HG03521 (cell line): ENCODE data around the gene LIN9.
"Not testable (repeated sequence)": the region's sequence is repeated elsewhere in the genome, so short reads cannot be mapped to it uniquely, and the experiment has no call there.

Experiments used
- ATAC-seq: cut with Tn5 transposase; IDR thresholded peaks from one replicate; pipeline ENCODE4 v1.9.1; 2021; ENCODE audit warnings: mild to moderate bottlenecking, moderate library complexity; ENCODE audit not compliant: unreplicated experiment

Gene LIN9

DNA sequence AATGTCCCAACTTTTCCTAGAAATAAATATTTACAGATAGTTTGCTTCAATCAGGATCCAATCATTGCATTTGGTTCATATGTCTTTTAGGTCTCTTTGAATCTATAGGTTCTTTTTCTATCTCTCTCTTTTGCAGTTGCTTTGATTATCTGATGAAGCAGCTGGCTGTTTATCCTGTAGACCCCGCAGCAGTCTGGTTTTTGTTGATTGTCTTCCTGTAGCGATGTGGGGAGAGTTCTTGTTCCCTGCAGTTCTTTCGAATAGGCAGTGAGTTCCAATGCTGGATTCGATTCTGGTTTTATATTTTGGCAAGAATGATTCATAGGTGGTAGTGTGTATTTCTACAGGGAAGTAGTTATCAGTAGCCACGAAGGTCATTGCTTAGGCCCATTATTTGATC is 92.9 kb downstream of the LIN9 start:
- no peak for ATAC-seq

DNA sequence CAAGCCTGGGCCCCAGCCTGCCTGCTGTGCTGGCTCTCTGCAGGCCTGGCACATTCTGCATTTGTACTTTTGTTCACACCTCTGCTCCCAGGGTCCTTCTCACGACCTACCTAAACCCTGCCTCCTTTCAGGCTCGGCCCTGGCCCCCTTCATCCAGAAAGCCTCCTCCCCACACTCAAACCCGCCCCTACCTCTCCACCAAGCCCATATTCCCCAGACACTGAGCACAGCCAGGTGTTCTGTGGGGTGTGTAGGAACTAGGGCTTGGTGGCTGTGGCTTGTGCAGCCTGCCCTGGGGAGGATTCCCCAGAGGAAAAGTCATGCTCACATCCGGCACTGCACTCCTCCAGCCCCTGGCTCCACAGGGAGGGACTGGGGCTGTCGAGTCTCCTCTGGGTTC is 93.7 kb downstream of the LIN9 start:
- no peak for ATAC-seq

DNA sequence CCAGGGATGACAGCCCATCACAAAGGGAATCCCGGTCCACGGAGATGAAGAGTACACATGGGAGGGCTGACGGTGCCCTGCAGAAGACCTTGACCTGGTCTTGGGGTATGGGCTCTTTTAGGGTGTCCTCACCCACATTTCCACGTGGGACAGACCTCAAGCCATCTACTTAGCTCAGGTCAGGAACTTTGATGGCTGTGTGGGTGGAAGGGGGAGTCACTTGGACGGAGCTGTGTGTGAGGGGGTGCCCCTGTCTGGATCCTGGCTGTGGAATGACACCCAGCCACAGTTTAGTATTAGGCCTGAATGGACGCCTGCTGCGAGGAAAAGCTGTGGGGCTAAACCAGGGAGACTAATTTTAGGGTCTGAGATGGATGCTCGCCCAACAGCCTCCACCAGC is 96.4 kb downstream of the LIN9 start:
- no peak for ATAC-seq

DNA sequence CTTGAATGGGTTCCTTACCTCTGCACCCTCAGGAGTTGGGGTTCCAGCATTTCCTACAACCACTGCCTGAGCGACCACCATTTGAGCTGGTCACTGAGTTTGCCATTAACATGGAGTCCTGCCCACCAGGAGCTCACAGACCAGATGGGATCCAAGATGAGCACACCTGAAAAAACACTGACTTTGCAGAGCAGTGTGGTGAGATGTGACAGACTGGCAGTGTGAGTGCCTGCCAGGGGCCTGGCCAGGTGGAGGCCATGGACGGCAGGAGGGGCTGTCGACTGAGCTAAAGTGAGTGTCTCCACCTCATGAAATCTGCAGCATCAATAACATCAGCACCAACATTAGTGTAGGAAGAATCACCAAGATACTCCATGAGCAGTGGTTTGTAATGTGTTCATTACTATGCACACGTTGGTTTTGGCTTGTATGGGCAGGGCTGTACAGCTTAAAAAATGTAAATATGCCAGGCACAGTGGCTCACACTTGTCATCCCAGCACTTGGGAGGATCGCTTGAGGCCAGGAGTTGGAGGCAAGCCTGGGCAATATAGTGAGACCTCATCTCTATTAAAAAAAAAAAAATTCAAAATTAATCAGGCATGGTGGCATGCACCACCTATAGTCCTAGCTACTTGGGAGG is 97.7 kb downstream of the LIN9 start:
- no peak for ATAC-seq

DNA sequence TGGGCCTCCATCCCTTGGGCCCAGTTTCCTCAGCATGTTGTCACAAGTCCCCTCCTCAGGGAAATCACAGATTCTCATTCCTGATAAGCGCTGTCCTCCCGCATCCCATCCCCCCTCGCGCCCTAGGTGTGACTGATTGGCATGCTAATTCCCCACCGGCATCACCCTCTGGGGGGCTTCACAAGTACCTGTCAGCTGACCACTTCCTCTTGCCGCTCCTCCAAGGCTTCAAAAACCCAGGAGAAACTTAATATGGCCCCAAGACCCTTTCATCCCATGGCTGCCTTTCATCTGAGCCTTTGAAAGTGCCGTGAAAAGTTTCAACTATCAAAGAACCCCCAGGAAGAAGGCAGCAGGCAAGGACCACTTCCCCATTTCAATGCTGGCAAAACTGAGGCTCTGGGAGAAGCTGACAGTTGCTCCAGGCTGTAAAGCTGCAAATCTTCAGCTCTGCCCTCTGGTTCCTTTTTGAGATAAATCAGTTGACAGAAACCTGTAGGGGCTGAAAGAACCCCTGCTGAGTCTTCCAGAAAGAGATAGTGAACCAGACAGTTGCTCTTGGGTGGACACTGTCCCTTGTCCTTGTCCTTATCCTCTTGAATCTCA is 98.3 kb downstream of the LIN9 start:
- ATAC-seq: no peak

DNA sequence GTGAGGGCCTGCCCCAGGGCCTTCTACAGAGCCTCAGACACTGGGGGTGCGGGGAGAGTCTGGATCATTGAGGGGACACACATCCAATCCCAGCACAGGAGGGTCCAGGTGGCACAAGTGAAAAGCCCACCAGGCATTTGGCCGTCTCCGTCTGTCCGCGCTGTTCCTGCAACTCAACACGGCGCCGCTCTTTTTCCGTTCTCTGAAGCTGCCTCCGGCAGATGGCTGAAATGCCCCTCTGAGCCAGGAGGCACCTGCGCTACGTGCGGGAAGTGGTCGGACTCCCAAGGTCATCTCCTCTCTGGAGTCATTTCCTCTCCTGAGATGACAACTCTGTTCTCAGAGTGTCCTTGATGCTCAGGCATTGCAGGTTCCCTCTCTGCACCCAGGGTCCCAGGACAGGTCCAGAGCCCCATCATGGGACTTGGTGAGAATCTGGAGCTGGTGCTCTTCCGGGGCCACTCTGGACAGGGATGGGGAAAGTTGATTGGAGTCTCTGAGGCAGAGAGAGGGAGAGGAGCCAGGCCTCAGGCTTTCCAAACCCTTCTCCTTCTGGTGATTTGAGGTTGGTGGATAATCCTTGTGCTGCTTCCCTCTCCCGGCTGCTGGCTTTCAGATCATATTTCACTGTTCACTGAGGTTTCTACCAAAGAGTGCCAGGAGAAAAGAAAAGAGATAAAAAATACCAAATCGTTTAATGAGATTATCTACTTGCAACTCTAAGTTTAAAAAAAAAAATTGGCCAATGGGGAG is 99.5 kb downstream of the LIN9 start:
- no peak for ATAC-seq

DNA sequence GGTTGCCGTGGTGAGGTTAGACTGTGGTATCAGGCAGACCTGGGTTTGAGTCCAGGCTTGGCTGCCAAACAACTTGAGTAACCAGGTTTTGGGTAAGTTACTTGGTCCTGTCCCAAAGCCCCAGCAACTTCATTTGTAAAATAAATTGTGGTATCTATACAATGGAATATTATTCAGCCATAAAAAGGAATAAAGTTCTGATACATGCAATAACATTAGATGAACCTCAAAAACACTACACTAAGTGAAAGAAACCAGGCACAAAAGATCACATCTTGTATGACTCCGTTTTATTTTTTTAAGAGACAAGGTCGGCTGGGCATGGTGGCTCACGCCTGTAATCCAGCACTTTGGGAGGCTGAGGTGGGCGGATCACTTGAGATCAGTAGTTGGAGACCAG is 101.9 kb downstream of the LIN9 start:
- ATAC-seq: no peak

DNA sequence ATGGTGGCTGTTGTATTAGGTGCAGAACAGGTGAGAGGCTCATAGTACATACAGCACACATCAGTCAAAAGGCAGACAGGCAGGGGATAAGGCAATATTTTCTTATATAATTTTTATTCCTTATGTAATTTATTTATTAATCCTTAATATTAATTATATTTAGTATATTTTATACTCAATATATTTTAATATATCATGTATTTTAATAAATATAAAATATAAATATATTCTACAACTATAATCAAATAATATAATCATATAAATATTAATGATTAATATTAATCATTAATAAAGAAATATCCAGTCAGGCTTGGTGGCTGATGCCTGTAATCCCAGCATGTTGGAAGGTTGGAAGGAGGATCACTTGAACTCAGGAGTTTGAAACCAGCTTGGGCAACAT is 104.8 kb downstream of the LIN9 start:
- ATAC-seq: no peak

DNA sequence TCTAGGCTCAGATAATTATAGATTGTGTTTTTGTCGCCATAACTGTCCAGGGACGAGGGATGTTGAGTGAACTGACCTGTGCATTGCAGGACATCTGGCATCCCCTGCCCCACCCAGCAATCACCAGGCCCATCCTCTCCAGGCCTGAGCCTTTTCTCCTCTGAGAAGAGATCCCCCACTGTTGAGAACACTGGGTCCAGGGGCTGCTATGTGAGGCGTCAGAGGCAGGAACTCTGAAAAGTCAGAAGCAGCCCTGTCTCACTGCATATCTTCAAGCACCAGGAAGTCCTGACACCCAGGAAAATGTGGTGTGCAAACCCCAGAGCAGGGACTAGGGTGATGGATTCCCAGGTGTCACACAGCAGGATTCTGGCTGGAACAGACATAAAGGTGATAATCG is 105.3 kb downstream of the LIN9 start:
- no peak for ATAC-seq

DNA sequence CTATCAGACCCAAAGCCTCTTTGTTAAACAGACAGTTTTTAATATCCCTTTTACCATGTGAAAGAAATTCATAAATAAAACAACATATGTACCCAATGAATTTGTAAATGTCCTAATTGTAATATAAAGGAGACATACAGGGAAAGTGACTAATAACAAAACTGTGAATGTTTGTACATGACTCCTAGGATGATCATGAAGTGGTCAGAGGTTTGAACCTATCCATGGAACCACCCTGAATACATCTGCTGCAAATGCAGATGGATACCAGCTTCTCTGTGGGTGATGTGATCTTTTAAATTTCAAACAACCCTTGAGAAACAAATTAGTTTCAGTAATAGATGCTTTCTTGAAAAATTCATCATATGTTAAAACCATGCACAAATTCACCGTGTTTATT is 105.7 kb downstream of the LIN9 start:
- no peak for ATAC-seq

DNA sequence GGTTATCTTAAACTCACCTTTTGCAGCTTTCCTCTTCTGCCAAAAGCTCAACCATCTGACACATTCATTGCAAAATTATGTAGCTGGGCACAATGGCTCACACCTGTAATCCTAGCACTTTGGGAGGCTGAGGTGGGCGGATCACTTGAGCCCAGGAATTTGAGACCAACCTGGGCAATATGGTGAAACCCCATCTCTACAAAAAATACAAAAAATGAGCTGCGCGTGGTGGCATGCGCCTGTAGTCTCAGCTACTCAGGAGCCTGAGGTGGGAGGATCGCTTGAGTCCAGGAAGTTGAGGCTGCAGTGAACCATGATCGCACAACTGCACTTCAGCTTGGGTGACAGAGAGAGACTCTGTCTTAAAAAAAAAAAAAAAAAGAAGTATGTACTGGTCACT is 106.3 kb downstream of the LIN9 start:
- ATAC-seq: not testable (repeated sequence)

DNA sequence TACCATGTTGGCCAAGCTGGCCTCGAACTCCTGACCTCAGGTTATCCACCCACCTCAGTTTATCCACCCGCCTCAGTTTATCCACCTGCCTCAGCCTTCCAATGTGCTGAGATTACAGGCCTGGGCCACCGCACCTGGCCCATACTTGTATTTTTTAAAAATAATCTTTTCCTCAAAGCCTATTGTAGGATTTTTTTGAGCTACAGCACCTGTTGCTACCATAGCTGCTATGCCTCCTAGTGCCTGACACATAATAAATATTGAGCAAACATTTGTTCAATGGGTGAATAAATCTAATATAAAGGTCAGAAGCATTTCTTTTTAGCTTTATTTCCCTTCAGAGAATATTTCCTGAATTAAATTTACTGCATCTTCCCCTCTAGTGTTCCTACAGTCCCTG is 106.7 kb downstream of the LIN9 start:
- ATAC-seq: no peak

DNA sequence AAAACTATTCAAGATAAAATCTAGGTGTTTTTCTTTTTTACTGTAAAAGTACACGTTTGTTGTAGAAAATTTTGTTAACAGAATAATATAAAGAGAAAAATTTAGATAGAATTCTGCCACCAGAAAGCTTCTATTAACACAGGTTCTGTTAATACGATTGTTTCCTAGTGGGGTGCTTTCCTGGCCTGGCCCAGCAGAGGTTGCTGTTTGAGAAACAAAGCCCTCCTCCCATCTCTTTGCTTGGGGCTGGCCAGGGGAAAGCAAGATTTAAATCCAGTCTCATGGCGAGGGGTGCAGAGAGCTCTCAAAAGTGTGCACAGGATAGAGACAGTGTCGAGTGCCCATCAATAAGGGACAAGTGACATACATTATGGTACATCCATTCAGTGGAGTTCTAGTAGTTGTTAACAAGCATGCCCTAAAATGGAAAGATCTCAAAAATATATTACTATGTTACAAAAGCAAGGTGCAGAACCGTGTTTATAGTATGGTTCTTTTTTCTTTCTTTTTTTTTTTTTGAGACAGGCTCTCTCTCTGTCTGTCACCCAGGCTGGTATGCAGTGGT is 107.9 kb downstream of the LIN9 start:
- peak; percentile 45 for ATAC-seq

DNA sequence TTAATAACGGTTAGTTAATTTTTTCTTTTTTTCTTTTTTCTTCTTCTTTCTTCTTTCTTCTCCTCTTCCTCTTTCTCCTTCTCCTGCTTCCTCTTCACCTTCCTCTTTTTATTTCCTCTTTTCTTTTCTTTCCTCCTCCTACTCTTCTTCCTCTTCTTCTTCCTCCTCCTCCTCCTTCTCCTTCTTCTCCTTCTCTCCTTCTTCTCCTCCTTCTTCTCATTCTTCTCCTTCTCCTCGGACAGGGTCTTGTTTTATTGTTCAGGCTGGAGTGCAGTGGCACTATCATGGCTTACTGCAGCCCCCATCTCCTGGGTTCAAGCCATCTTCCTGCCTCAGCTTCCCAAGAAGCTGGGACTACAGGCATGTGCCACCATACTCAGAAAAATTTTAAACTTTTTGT is 109.0 kb downstream of the LIN9 start:
- no peak for ATAC-seq

DNA sequence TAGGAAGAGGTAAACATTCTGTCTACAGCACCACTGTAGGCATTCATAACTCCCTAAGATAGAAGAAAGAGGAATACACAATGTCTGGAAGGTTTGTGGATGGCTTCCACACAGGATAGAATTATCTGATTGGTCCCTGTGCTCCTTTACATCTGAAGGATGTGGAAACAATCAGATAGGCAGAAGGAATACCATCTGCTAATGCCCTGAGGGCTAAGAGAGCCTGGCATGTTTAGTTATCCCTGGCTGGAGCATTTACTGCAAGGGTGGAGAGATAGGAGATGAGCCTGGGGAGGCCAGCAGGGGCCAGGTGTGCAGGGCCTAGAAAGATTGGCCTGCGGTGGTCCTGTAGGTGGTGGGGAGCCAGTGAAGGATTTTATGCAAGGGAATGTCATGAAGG is 113.8 kb downstream of the LIN9 start:
- ATAC-seq: no peak

DNA sequence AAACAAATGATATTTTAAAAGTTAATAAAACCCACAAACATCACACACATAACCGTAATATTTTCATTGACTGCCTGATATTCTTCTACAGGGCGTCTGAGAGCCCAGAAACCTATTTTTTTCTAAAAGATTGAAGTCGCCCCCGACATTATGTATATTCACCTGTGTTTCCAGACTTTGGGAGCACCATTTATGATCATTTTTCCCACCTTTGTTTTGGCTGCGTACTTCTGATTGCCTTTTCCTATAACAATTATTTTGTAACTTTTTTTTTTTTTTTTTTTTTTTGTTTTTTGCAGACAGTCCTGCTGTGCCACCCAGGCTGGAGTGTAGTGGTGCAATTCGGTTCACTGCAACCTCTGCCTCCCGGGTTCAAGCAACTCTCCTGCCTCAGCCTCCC is 121.6 kb downstream of the LIN9 start:
- no peak for ATAC-seq

DNA sequence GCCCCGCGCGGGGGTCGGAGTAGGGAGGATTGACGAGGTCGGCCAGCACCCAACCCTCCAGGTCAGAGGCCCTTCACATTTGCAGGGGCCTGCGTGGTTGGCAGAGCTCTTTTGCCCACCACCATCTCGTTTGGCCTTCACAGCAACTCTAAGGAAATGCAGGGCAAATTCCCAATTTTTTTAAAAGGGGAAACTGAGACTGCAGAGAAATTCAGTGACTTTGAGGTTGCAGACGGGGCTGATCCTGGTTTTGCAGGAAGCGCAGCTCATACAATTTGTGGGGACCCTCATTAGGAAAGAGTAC is 122.0 kb downstream of the LIN9 start:
- no peak for ATAC-seq

DNA sequence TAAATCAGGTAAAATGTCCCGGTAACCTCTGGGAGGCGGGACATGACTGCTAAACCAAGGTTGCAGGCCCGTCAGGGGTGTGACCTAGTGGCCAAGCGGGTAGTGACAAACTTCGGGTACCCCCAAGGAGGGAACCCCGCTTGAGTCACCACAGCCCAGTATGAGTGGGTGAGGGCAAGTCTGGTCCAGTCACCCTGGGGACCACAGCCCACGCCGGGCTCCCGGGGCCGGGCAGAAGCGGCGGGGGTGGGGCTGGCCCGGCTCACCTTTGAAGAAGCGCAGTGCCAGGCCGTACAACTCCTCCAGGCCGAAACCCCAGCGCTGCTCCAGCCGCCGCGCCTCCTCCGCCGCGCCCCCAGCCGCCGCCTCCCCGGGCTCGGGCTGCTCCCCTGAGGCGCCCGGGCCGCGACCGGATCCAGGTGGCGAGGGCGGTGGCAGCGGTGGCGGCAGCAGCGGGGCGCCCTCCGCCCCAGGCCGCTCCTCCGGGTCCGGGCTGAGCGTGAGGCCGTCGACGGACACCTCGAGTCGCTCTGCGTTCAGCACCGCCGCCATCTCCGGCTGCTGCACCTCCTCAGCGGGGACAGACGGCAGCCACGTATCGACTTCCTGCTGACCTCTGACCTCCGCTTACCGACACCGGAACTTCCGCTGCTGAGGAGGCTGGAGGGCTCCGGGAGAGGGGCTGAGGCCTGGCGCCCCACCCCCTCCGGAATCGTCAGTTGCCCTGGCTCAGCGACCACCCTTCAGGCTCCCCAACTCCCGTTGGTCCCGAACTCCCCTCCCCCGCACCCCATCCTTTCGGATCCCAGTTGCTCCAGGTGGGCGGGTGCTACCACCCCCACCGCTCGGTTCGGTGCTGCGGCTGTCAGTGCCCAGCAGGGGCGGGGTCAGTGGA is 122.6 kb downstream of the LIN9 start, which contains the start of gene ACBD3:
ACBD3 (minus strand) TSS at position 618 of the 895 bp plus-strand sequence; CDS start at position 552, 66 bp downstream.
- peak; percentile 90 for ATAC-seq

DNA sequence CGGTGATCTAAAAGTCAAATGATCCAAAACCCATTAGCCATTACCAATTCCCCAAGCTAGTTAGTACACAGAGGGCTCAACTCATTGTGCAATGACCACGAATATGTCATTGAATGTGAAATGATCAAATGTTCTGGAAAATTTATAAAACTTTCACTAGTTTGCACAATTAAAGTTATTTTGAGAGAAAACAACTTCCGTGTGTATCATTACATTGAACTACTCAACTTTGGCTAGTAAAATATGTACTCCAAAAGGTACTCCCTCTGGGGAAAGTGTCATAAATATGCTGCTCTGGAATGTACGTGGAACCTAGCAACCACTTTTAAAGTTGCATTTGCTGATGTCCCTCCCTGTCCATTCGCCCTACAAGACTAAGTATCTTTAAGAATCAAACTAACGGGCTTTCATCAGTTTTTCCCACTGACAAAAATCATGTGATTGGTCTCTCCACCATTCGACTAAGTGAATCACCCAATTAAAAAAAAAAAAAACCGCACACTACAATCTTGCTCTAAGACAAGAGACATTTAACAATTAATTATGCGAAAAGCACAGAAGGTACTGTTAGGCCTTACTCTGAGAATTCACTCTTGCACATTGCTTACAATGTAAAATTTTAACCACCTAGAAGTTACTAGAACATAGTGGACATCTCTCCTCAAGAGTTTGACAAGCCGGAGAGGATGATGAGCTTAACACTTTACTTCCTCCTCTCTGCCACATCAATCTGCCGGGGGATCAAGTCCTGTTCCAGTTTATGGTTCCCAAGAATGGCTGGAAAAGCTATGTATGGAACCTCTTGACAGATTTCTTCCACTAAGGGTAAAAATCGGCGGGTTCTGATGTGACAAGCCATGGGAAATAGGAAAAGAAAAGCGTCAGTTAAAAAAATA is 123.6 kb downstream of the LIN9 start:
- ATAC-seq: no peak
